Measurements from ENCODE around the gene RFNG.

- TF ChIP-seq, protein P1, sequence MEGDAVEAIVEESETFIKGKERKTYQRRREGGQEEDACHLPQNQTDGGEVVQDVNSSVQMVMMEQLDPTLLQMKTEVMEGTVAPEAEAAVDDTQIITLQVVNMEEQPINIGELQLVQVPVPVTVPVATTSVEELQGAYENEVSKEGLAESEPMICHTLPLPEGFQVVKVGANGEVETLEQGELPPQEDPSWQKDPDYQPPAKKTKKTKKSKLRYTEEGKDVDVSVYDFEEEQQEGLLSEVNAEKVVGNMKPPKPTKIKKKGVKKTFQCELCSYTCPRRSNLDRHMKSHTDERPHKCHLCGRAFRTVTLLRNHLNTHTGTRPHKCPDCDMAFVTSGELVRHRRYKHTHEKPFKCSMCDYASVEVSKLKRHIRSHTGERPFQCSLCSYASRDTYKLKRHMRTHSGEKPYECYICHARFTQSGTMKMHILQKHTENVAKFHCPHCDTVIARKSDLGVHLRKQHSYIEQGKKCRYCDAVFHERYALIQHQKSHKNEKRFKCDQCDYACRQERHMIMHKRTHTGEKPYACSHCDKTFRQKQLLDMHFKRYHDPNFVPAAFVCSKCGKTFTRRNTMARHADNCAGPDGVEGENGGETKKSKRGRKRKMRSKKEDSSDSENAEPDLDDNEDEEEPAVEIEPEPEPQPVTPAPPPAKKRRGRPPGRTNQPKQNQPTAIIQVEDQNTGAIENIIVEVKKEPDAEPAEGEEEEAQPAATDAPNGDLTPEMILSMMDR (optimal IDR thresholded peaks at IDR 0.05 in 1 of 3, IDR thresholded peaks at IDR 0.05 in 1 of 3, conservative IDR thresholded peaks at IDR 0.05 in 1 of 3; ENCODE audit: extremely low read depth in 1 of 3, insufficient read depth in 2 of 3, low read length in 3 of 3): no peak
- no peak for TF ChIP-seq EZH2 (IDR thresholded peaks at IDR 0.05; ENCODE audit: low read length)
Observed at GRCh38 chr17:82065638-82066303, 14.2 kb upstream of the RFNG start, which contains the start of gene DUS1L.

Measured in keratinocyte (primary cell).